D721Med (cell line): ENCODE results near the gene PLN.

Source experiments
- DNase-seq: peaks from one replicate; pipeline ENCODE4 v3.0.0; 2011; ENCODE audit warnings: low spot score; ENCODE audit not compliant: insufficient read length
- FAIRE-seq: peaks from 2 replicates; lab custom pipeline; 2011; peaks lifted over from hg19 to GRCh38; lab: Jason Lieb, UNC
- TF ChIP-seq, protein P1 (sequence below): IDR thresholded peaks from 2 replicates; pipeline ENCODE4 v1.5.1; 2012; ENCODE audit warnings: mild to moderate bottlenecking, control low read depth; ENCODE audit not compliant: insufficient read depth; ENCODE audit errors: missing control alignments

PLN gene

DNA sequence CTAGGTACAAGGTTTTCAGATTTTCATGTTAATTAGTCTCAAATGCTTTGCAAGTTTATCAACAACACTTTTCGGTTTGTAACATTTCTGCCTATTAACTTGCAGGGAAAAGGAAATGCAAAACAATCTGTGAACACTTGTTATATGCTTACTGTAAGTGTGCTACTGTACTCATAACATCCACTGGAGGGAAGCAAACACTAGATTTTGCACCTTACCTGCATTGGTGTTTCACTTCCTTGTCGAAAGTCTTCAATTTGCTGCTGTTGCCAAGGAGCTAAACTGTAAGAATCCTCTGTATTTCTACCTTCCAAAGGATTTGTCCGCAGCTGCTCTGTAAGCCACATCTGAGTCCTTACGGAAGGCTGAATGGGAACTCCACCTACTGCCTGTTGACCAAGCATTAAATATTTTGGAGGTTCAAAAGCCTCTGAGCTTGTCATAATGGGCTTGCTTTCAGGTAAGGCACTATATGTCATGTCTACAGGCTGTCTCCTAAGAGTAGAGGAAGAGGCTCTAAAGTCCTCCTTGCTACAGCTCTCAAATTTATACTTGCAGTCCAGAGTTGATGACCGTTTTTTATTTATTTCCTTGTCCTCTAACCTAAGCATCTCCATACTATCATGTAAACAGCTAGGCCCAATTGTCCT, 17.3 kb downstream of the PLN start:
- FAIRE-seq (peak; percentile 87), DNase-seq (no peak)
- TF ChIP-seq, protein P1, sequence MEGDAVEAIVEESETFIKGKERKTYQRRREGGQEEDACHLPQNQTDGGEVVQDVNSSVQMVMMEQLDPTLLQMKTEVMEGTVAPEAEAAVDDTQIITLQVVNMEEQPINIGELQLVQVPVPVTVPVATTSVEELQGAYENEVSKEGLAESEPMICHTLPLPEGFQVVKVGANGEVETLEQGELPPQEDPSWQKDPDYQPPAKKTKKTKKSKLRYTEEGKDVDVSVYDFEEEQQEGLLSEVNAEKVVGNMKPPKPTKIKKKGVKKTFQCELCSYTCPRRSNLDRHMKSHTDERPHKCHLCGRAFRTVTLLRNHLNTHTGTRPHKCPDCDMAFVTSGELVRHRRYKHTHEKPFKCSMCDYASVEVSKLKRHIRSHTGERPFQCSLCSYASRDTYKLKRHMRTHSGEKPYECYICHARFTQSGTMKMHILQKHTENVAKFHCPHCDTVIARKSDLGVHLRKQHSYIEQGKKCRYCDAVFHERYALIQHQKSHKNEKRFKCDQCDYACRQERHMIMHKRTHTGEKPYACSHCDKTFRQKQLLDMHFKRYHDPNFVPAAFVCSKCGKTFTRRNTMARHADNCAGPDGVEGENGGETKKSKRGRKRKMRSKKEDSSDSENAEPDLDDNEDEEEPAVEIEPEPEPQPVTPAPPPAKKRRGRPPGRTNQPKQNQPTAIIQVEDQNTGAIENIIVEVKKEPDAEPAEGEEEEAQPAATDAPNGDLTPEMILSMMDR: peak; percentile 34

DNA sequence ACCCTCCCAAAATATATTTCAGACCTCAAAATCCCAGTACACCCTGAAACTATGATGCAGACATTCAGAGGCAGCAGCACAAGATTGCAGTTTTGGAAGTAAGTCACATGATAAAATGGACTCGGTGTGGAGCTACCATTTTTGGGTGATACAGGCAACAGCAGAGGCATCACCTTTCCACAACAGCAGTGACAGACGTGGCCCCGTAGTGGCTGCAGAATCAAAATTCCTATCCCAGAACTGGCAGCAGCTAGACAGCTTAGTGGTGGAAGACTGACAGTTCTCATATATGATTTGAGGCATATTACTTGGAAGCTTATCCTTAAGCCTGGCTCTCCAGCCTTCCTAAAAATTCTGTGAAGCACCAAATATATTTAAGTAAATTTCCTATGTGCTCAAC, 19.9 kb downstream of the PLN start:
- FAIRE-seq (no peak), DNase-seq (no peak)
- TF ChIP-seq, protein P1: no peak

DNA sequence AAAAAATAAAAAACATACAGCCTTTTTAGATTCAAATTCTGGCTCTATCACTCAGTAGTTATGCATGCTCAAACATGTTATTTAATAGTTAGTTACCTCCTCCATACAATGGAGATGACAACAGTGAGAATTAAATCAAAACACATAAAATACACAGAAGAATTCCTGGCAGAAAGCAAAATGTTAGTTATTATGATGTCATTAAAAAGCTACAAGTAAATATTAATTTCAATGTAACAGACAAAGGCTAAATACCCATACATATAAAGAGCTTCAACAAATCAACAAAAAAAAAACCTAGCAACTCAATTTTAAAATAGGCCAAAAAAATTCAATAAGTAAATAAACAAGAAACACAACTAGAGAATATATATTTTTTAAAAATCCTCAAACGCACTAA, 21.4 kb downstream of the PLN start:
- no peak for DNase-seq
- TF ChIP-seq, protein P1: no peak
- FAIRE-seq: no peak

DNA sequence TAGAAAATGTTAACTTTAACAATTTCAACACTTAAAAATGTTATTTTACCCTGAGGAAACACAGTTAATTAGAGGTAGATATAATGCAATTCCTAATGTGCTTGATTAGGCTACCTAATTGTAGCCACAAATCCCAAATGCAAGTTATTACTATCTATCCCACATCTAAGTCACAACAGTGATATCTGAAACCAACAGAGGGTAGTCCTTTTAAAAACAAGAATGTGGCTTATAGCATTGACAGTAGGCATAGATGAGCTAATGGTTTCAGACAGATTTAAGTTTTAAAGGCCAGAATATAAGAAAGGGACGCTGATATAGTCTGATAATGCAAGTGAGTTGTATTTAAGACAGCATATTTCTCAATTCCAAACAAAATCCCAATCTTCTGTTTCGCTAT, 23.0 kb downstream of the PLN start:
- TF ChIP-seq, protein P1: no peak
- DNase-seq (no peak), FAIRE-seq (peak; percentile 32)

DNA sequence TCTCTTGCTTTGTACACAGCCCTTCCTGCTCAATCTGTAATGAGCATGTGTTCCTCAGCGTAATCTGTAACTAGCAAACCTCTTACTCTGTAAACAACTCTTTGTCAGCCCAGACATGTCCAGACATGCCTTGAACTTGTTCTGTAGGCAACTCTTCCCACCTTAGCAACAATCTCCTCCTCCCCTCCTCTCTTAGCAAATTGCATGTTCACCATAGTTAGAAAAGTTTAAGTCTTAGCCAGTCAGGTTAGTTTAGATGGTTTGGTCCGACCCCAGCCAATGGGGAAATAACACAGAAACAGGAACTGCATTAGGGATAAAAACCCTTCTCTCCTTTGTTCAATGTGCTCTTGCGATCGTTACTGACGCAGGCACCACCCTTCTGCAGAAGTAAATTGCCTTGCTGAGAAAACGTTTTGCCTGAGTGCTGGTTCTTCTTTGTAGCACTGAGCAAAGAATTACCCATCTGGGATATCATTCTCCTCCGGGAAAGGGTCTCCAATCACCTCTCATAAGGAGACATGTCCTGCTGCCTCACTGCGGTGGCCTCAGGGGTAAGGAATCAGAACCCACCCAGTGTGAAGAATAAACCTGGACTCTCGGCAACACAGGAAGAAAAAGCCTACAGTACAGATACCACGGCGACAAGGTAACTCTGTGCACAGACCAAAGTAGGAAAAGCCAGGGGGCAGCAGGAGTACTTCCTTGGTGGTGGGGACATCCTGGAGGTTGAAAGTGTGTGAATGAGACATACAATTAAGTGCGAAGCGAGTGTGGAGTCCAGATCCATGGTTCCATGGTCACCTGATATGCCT, 26.2 kb downstream of the PLN start:
- DNase-seq (no peak), FAIRE-seq (no peak)
- TF ChIP-seq, protein P1: no peak

DNA sequence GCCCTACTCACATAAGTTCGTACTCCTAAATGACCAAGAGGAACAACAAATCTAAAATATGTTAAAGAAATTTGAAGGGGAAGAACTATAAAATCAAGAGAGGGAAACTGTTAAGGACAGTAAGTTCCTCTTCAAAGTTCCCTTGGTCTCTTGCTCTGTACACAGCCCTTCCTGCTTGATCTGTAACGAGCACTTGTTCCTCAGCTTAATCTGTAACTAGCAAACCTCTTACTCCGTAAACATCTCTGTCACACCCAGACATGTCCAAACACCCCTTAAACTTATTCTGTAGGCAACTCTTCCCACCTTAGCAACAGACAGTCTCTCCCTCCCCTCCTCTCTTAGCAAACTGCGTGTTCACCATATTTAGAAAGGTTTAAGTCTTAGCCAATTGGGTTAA, 29.9 kb downstream of the PLN start:
- DNase-seq (no peak), FAIRE-seq (no peak)
- TF ChIP-seq, protein P1: no peak

DNA sequence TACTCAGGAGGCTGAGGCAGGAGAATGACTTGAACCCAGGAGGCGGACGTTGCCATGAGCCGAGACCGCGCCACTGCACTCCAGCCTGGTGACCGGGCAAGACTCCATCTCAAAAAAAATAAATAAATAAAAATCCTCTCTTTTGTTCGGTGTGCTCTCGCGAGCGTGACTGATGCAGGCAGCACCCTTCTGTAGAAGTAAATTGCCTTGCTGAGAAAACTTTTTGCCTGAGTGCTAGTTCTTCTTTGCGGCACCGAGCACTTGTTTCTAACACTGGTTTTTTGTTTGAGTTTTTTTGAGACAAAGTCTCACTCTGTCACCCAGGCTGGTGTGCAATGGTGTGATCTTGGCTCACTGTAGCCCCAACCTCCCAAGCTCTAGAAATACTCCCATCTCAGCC, 30.5 kb downstream of the PLN start:
- FAIRE-seq (no peak), DNase-seq (no peak)
- TF ChIP-seq, protein P1: no peak
